HepG2 (cell line): ENCODE measurements around the gene PITRM1.

Experiments used
- CEBPB ChIP-seq: IDR thresholded peaks from 2 replicates; pipeline ENCODE4 v1.6.1; 2011; ENCODE audit warnings: low read depth, low read length, improper control_type of control experiment, borderline replicate concordance
- CTCF ChIP-seq: sonication (generic); formaldehyde crosslinking; IDR thresholded peaks from 2 replicates; pipeline ENCODE4 v1.5.0; 2020; ENCODE audit warnings: mild to moderate bottlenecking, missing genetic modification reagents, moderate library complexity
- ELF4 ChIP-seq: sonication (generic); formaldehyde crosslinking; IDR thresholded peaks from 2 replicates; pipeline ENCODE4 v1.5.0; 2020; ENCODE audit warnings: missing genetic modification reagents, mild to moderate bottlenecking, moderate library complexity, borderline replicate concordance
- HDAC2 ChIP-seq: sonication (generic); formaldehyde crosslinking; IDR thresholded peaks from 2 replicates; pipeline ENCODE4 v1.4.0; 2020; ENCODE audit warnings: missing genetic modification reagents
- KDM5B ChIP-seq: sonication (generic); formaldehyde crosslinking; IDR thresholded peaks from 2 replicates; pipeline ENCODE4 v1.4.0; 2020; ENCODE audit warnings: missing genetic modification reagents, mild to moderate bottlenecking, borderline replicate concordance
- MEF2D ChIP-seq: sonication (generic); formaldehyde crosslinking; IDR thresholded peaks from 2 replicates; pipeline ENCODE4 v1.5.1; 2020; ENCODE audit warnings: mild to moderate bottlenecking, missing genetic modification reagents
- NKX3-1 ChIP-seq: sonication (generic); formaldehyde crosslinking; IDR thresholded peaks from 2 replicates; pipeline ENCODE4 v1.5.0; 2020; ENCODE audit warnings: missing genetic modification reagents
- RAD21 ChIP-seq: fragments of 450-650 bp; formaldehyde crosslinking; IDR thresholded peaks from 2 replicates; pipeline ENCODE4 v1.5.0; 2020; ENCODE audit warnings: mild to moderate bottlenecking
- SMARCC2 ChIP-seq: fragments of 450-650 bp; IDR thresholded peaks from 2 replicates; pipeline ENCODE4 v1.6.1; 2017; ENCODE audit warnings: antibody characterized with exemption, mild to moderate bottlenecking
- SMC3 ChIP-seq: IDR thresholded peaks from 2 replicates; pipeline ENCODE4 v1.6.1; 2011; ENCODE audit warnings: low read length, improper control_type of control experiment
- STAG1 ChIP-seq: sonication (generic); formaldehyde crosslinking; IDR thresholded peaks from 2 replicates; pipeline ENCODE4 v1.4.0; 2020; ENCODE audit warnings: missing genetic modification reagents
- ZMAT3 ChIP-seq: sonication (generic); formaldehyde crosslinking; conservative IDR thresholded peaks from 2 replicates; pipeline ENCODE4 v1.7.0; 2021; ENCODE audit warnings: missing genetic modification reagents
- ZNF296 ChIP-seq: sonication (generic); formaldehyde crosslinking; conservative IDR thresholded peaks from 2 replicates; pipeline ENCODE4 v1.5.0; 2020; ENCODE audit warnings: mild to moderate bottlenecking, missing genetic modification reagents
- TF ChIP-seq, protein P1 (sequence below): sonication (generic); formaldehyde crosslinking; IDR thresholded peaks from 2 replicates; pipeline ENCODE4 v1.5.1; 2020; ENCODE audit warnings: mild to moderate bottlenecking, missing genetic modification reagents

DNA sequence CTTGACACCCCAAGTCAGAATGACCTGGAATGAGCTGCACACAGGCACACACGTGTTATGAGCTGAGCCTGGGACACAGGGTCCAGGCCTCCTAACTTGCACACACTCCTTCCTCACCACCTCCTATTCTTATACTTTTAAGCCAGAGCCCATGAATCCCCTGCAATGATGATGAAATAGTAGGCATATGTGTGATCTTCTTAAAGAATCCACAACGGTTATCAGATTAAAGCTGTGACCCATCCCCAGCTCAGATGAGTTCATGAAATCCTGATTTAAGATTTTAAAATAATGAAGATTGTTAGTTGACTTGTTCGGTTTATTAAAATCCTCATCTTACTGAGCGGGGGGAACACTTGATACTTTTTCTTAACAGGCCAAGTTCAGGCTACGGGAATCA lies 38.6 kb downstream of the PITRM1 start:
- TF ChIP-seq SMARCC2, result no peak
- TF ChIP-seq NKX3-1 (CRISPR knock-in tag), result no peak
- TF ChIP-seq CTCF (CRISPR knock-in tag), result no peak
- TF ChIP-seq HDAC2 (CRISPR knock-in tag), result no peak
- TF ChIP-seq MEF2D, result no peak
- TF ChIP-seq CEBPB, result no peak; the same call in 1 of the 2 replicates
- TF ChIP-seq RAD21, result no peak
- no peak for TF ChIP-seq KDM5B
- TF ChIP-seq, protein P1, sequence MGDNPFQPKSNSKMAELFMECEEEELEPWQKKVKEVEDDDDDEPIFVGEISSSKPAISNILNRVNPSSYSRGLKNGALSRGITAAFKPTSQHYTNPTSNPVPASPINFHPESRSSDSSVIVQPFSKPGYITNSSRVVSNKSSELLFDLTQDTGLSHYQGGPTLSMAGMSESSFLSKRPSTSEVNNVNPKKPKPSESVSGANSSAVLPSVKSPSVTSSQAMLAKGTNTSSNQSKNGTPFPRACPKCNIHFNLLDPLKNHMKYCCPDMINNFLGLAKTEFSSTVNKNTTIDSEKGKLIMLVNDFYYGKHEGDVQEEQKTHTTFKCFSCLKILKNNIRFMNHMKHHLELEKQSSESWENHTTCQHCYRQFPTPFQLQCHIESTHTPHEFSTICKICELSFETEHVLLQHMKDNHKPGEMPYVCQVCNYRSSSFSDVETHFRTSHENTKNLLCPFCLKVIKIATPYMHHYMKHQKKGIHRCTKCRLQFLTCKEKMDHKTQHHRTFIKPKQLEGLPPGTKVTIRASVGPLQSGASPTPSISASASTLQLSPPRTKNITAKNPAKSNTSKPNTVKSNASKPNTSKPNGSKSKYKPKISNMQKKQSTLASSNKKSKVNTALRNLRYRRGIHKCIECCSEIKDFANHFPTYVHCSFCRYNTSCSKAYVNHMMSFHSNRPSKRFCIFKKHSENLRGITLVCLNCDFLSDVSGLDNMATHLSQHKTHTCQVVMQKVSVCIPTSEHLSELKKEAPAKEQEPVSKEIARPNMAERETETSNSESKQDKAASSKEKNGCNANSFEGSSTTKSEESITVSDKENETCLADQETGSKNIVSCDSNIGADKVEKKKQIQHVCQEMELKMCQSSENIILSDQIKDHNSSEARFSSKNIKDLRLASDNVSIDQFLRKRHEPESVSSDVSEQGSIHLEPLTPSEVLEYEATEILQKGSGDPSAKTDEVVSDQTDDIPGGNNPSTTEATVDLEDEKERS, result no peak
- no peak for TF ChIP-seq ZNF296 (CRISPR knock-in tag)
- no peak for TF ChIP-seq ZMAT3 (CRISPR knock-in tag)
- TF ChIP-seq SMC3, result no peak
- no peak for TF ChIP-seq ELF4 (CRISPR knock-in tag)
- TF ChIP-seq STAG1 (CRISPR knock-in tag), result no peak
